ENCODE measurements around the gene MIA. TPM values are rescaled to one million over a fixed set of nuclear protein-coding genes. Genes with fewer than 3 reads are reported as not detected.

MIA gene
- total RNA-seq, 1 donor from 2014 or later, result 9.9 TPM

DNA sequence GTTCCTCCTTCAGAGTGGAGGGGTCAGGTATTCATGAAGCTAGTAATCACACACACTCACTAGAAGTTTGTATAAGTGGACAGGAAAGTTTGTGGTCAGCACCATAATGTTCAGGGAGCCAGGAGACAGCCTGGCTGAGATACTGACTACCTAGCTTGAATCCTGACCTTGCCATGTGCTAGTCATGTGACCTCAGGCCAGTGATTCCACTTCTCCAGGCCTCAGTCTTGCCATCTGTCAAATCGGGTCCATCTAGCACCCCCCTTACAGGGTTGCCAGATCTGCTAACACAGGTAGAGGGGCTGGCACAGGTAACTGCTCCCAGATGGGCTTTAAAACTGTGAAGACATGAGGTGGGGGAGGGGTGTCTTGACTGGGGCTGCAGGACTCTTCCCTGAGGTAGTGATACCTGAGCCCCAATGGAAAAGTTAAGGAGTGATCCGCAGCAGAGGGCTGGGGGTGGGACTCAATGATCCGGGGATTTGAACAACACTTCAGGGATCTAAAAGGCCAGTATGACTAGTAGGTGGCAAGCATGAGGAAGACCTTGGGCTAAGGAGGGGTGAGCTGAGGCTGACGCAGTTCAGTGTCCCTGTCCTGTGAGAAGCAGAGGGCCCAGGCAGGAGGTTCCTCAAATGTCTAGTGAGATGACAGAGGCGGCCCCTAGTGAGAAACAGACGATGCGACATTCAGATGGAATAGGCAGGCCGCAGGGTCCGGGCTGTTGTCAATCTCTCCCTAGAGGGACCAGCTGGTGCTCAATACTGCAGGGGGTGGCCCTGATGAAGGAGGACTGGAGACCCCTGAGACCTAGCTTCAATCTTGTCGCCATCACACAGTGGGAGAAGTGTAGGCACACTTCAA is 33.6 kb upstream of the MIA start:
- peaks cover 3% of the 10 kb centered on the region for H3K4me1 Mint-ChIP-seq
- peak overlapping the region; percentile 67 for H3K27ac Mint-ChIP-seq (ENCODE audit: unreplicated experiment)
- no peak for TF ChIP-seq CTCF (conservative IDR thresholded peaks at IDR 0.05)
- no peaks in the 10 kb centered on the region for H3K27me3 Mint-ChIP-seq (ENCODE audit: low read depth)
- H3K9me3 Mint-ChIP-seq, result no peaks in the 10 kb centered on the region
- peaks cover 4% of the 10 kb centered on the region for H3K36me3 Mint-ChIP-seq (ENCODE audit: low read depth)
- no peak for DNase-seq (ENCODE audit: low read depth, low spot score)
- no peak overlapping the region for H3K4me3 Mint-ChIP-seq

GRCh38 chr19:40742477-40742876 is 32.8 kb upstream of the MIA start:
- DNase-seq (ENCODE audit: low read depth, low spot score), result no peak
- Mint-ChIP-seq H3K27ac (ENCODE audit: unreplicated experiment) (no peak overlapping the region), H3K36me3 (ENCODE audit: low read depth) (peaks cover 4% of the 10 kb centered on the region), H3K27me3 (ENCODE audit: low read depth) (no peaks in the 10 kb centered on the region), H3K9me3 (no peaks in the 10 kb centered on the region), H3K4me1 (peaks cover 3% of the 10 kb centered on the region), H3K4me3 (no peak overlapping the region)
- TF ChIP-seq CTCF (conservative IDR thresholded peaks at IDR 0.05), result no peak

GRCh38 chr19:40742886-40743285 is 32.4 kb upstream of the MIA start:
- Mint-ChIP-seq H3K36me3 (ENCODE audit: low read depth) (peaks cover 4% of the 10 kb centered on the region), H3K4me3 (peak overlapping the region; percentile 38), H3K4me1 (peaks cover 3% of the 10 kb centered on the region), H3K27me3 (ENCODE audit: low read depth) (no peaks in the 10 kb centered on the region), H3K27ac (ENCODE audit: unreplicated experiment) (no peak overlapping the region), H3K9me3 (no peaks in the 10 kb centered on the region)
- TF ChIP-seq CTCF (conservative IDR thresholded peaks at IDR 0.05), result no peak
- no peak for DNase-seq (ENCODE audit: low read depth, low spot score)

DNA sequence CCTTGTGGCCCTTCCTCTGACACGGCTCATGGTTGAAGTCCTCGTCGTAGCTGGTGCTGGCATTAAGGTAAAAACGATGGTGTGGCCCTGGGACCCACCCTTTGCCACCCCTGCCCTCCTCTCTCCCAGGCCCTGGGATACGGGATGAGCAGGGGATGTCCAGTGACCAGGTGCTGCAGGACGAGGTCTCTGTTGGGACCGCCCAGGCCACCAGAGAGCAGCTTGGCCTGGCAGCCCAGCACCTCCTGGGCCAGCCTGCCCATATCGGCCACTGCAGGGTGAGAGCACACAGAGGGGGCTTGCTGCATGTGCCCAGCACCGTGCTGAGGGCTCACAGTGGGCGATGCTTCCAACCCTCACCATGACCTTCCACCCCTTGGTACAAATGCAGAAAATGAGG is 31.4 kb upstream of the MIA start:
- no peak overlapping the region for H3K27ac Mint-ChIP-seq (ENCODE audit: unreplicated experiment)
- no peak for TF ChIP-seq CTCF (conservative IDR thresholded peaks at IDR 0.05)
- no peak for DNase-seq (ENCODE audit: low read depth, low spot score)
- H3K9me3 Mint-ChIP-seq, result no peaks in the 10 kb centered on the region
- no peak overlapping the region for H3K4me3 Mint-ChIP-seq
- peaks cover under 1% of the 10 kb centered on the region for H3K36me3 Mint-ChIP-seq (ENCODE audit: low read depth)
- peaks cover 4% of the 10 kb centered on the region for H3K4me1 Mint-ChIP-seq
- H3K27me3 Mint-ChIP-seq (ENCODE audit: low read depth), result no peaks in the 10 kb centered on the region

DNA sequence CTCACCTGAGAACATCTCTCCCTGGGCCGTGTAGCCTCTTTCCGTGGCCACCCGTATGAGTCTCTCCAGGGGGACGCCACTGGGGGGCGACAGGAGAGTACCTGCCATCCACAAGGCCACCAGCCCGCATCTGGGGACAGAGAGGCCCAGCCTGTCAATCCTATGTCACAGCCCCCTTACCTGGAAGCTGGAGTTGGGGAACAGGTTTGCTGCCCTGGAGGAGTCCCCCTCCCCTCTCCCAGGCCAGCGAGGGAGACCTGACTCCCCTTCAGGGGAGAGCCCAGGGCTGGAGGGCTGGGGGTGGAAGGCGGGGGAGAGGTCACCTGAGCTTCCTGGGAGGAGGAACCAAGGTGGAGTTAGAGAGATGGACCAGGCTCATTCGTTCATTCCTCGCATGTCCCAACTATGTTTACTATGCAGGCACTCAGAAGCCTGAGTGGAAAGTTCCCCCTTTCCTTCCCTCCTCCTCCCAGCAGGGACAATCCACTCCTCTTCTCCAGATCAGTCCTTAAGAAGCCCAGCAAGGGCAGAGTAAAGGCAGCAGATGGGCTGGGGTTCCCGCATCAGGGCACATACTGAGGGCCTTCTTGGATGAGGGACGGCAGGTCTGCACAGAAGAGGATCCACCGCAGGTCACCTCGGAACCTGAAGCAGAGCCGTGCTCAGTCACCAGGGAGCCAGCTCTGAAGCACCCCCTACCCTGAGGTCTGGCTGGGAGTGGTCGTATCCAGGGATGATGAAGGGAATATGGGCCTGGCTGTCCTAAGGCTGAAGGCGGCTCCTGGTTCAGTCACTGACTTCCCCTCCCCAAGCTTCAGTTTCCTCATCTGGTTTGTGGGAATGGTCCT is 30.5 kb upstream of the MIA start:
- H3K4me3 Mint-ChIP-seq, result no peak overlapping the region
- H3K4me1 Mint-ChIP-seq, result peaks cover 9% of the 10 kb centered on the region
- H3K36me3 Mint-ChIP-seq (ENCODE audit: low read depth), result no peaks in the 10 kb centered on the region
- H3K27ac Mint-ChIP-seq (ENCODE audit: unreplicated experiment), result peak overlapping the region; percentile 92
- TF ChIP-seq CTCF (conservative IDR thresholded peaks at IDR 0.05), result no peak
- H3K27me3 Mint-ChIP-seq (ENCODE audit: low read depth), result no peaks in the 10 kb centered on the region
- no peak for DNase-seq (ENCODE audit: low read depth, low spot score)
- H3K9me3 Mint-ChIP-seq, result no peaks in the 10 kb centered on the region

Data from neural crest cell (in vitro differentiated cells).